ENCODE data around the gene IFI27L1. TPM values are rescaled to one million over a fixed set of nuclear protein-coding genes. Genes with fewer than 3 reads are reported as not detected.

IFI27L1 gene
- total RNA-seq, 1 experiment from 2014 or later: 27.6 TPM

GRCh38 chr14:94077111-94077821, 3.8 kb upstream of the IFI27L1 start:
- H3K27me3 Mint-ChIP-seq (ENCODE audit: low read depth): no peaks in the 10 kb centered on the region
- ATAC-seq: no peak
- POLR2A ChIA-PET: no interaction called here
- H3K9me3 Mint-ChIP-seq: peaks cover 22% of the 10 kb centered on the region
- CTCF ChIA-PET: no interaction called here
- H3K4me3 Mint-ChIP-seq: no peak overlapping the region
- H3K4me1 Mint-ChIP-seq: peaks cover 28% of the 10 kb centered on the region
- TF ChIP-seq MXD4 (CRISPR knock-in tag; IDR thresholded peaks at IDR 0.05; ENCODE audit: borderline replicate concordance): no peak
- TF ChIP-seq CREM (CRISPR knock-in tag; IDR thresholded peaks at IDR 0.05): no peak
- no peak for TF ChIP-seq ZNF232 (CRISPR knock-in tag; IDR thresholded peaks at IDR 0.05)
- no peak for TF ChIP-seq ATF2 (CRISPR knock-in tag; IDR thresholded peaks at IDR 0.05; ENCODE audit: borderline replicate concordance, low read depth)
- TF ChIP-seq MAX (CRISPR knock-in tag; IDR thresholded peaks at IDR 0.05): no peak
- TF ChIP-seq FOXP4 (CRISPR knock-in tag; IDR thresholded peaks at IDR 0.05): no peak
- no peak for TF ChIP-seq RELA (CRISPR knock-in tag; IDR thresholded peaks at IDR 0.05; ENCODE audit: borderline replicate concordance)
- no peak for TF ChIP-seq NFYB (CRISPR knock-in tag; conservative IDR thresholded peaks at IDR 0.05; ENCODE audit: low read depth)
- TF ChIP-seq SMAD3 (CRISPR knock-in tag; IDR thresholded peaks at IDR 0.05; ENCODE audit: borderline replicate concordance): no peak
- TF ChIP-seq SOX15 (CRISPR knock-in tag; IDR thresholded peaks at IDR 0.05): no peak
- no peak for DNase-seq (ENCODE audit: low spot score)
- H3K27ac Mint-ChIP-seq: no peak overlapping the region
- H3K36me3 Mint-ChIP-seq: peaks cover 44% of the 10 kb centered on the region

- Mint-ChIP-seq H3K27me3 (ENCODE audit: low read depth) (no peaks in the 10 kb centered on the region), H3K4me3 (no peak overlapping the region), H3K27ac (no peak overlapping the region), H3K9me3 (peaks cover 19% of the 10 kb centered on the region), H3K4me1 (peaks cover 29% of the 10 kb centered on the region), H3K36me3 (peaks cover 41% of the 10 kb centered on the region)
- CTCF ChIA-PET: no interaction called here
- ATAC-seq: no peak
- POLR2A ChIA-PET: no interaction called here
- DNase-seq (ENCODE audit: low spot score): no peak
- TF ChIP-seq ZMAT4 (CRISPR knock-in tag; IDR thresholded peaks at IDR 0.05) (no peak), GRHL2 (CRISPR knock-in tag; IDR thresholded peaks at IDR 0.05; ENCODE audit: insufficient replicate concordance, severe bottlenecking) (no peak)
These were observed 3.3 kb upstream of the IFI27L1 start for GRCh38 chr14:94077823-94078222.

- peaks cover 30% of the 10 kb centered on the region for H3K36me3 Mint-ChIP-seq
- peaks cover 9% of the 10 kb centered on the region for H3K9me3 Mint-ChIP-seq
- ChIA-PET CTCF (interaction anchor here (1.1 to 2.8 kb wide), 6 partner anchors 28 to 354 kb away, joined by 3 to 20 read pairs (median 11); no protein-coding TSS in a partner anchor), POLR2A (interaction anchor here (1.1 to 1.4 kb wide), 4 partner anchors 14 to 49 kb away, joined by 3 to 5 read pairs (median 4); partner anchors contain the start of gene IFI27L2)
- no peaks in the 10 kb centered on the region for H3K27me3 Mint-ChIP-seq (ENCODE audit: low read depth)
- peaks cover 29% of the 10 kb centered on the region for H3K4me1 Mint-ChIP-seq
- TF ChIP-seq CDX4 (CRISPR knock-in tag; IDR thresholded peaks at IDR 0.05; ENCODE audit: borderline replicate concordance) (no peak), FOXP1 (CRISPR knock-in tag; IDR thresholded peaks at IDR 0.05; ENCODE audit: borderline replicate concordance) (no peak), NFE2L1 (CRISPR knock-in tag; IDR thresholded peaks at IDR 0.05) (no peak), ATF3 (CRISPR knock-in tag; conservative IDR thresholded peaks at IDR 0.05) (no peak)
- DNase-seq (ENCODE audit: low spot score): no peak
- no peak for ATAC-seq
- peak overlapping the region; percentile 93 for H3K27ac Mint-ChIP-seq
- H3K4me3 Mint-ChIP-seq: peak overlapping the region; percentile 100
These were observed 1.1 kb upstream of the IFI27L1 start for GRCh38 chr14:94079891-94080620.

Measured in WTC11 (cell line).